C1 segment of cervical spinal cord (tissue), 14 donors: ENCODE results near the gene SLC6A18.
A peak's percentile ranks its signal among the peaks of the same experiment; 100 is the strongest.

ENCODE experiments used
- DNase-seq, 14 donors: peaks; one replicate each; lab custom pipeline; 2025; lab: John Stamatoyannopoulos, UW

SLC6A18 gene

DNA sequence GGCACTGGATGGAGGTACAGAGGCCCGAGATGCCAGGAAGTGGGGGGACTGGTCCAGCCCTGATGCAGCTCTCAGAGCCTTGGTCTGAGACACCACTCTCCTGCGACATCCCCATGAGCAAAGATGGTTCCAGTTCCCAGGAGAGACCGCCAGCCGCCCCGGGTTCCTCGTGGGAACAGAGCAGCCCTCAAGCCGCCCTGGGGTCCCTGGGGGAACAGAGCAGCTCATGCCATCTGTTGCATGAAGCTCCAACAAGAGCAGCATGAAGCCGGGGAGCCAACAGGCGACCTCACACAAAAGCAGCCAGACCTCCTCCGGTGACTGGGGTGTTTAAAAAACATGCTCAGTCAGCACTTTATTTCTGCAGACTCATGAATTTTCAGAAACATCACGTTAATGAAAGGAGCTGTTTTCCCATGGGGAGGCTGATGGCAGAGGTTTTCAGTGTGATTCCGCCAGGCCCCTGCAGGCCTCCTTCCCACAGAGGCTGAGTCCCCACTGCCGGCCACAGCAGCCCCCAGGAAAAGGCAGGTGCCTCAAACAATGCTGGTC is 6.2 kb downstream of the SLC6A18 start:
- no peak for DNase-seq

GRCh38 chr5:1232780-1233179 is 7.6 kb downstream of the SLC6A18 start:
- no peak for DNase-seq

GRCh38 chr5:1235379-1235778 is 10.2 kb downstream of the SLC6A18 start:
- no peak for DNase-seq

- DNase-seq: no peak
Observed at GRCh38 chr5:1235838-1236237, 10.7 kb downstream of the SLC6A18 start.

DNA sequence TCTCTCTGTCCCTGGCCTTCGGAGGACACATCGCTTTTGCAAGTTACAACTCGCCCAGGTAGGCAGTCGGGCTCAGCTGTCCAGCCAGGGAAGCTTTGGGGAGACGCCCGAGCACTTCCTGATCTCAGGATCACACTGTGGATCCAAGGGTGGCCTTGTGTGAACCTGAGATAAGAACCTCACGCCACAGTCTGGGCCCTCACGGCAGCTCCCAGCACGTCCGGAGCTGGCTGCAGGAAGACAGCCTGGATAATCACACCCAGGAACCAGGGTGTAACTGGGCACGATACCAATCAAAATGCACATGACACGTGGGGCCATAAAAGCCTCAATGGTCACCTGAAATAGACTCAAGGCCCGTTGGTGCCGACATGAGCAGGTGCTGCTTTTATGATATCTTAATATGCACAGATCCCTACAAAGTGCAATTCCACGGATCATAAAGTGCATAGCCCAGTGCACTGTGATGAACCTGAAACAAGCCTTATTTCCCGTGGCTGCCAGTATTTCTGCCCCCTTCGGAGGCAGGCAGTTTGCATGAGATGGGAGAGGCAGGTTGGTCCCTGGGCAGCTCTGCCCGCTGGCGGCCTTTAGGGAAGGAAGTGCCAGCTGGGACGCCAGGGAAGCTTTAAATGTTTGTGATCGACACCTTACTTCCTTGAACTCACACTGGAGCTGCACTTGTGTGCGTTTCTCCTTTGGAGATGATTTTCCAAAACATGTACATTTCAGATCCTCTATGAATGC is 14.5 kb downstream of the SLC6A18 start:
- no peak for DNase-seq

- DNase-seq: no peak
Observed at GRCh38 chr5:1240496-1241260, 15.5 kb downstream of the SLC6A18 start.

DNA sequence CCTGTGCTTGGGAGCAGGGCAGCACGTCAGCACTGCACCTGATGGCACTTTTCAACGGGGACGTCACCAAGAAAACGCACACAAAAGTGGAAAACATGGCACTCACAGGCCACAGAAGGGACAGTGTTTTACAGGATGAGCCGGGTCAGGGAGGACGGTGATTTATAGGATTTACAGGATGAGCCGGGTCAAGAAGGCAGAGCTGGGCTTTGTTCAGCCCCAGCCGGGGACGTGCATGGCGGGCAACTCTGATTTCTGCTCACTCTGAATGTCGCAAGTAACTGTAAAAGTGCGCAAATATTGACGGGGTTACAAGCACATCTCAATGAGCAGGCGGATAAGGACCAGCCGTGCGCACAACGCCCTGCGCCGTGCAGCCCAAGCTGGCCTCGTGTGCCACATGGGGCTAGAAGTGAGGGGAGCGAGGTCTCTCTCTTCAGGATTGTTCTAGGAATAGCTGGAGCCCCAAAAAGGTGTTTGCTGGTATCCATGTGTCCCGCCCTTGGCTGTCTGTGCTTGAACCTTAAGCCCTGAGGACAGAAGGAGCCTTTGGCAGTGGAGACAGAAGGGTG is 16.4 kb downstream of the SLC6A18 start:
- DNase-seq: no peak

- no peak for DNase-seq
Observed at GRCh38 chr5:1242733-1243486, 17.7 kb downstream of the SLC6A18 start.

DNA sequence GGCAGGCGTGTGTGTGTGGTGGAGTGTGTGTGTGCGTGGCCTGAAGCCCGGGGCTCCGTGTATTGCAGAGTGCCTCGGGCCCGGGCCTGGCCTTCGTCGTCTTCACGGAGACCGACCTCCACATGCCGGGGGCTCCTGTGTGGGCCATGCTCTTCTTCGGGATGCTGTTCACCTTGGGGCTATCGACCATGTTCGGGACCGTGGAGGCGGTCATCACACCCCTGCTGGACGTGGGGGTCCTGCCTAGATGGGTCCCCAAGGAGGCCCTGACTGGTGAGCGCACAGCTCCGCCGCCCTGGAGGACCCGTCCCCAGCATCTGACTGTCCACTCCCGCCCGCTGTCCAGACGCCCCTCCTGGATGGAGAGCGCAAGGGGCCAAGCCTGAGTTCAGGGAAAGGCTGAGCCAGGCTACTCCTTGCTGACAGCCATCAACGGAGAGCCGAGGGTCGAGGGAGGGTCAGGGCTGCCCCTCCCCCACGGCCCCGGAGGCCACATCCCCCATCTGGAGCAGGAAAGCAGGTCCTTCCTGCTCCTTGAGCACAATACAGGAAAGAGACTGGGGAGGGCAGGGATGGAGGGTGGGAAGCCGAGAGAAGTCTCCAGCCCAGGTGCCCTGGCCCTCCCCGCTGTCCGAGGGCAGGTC is 18.4 kb downstream of the SLC6A18 start:
- no peak for DNase-seq

- DNase-seq: no peak
Observed at GRCh38 chr5:1244255-1244654, 19.1 kb downstream of the SLC6A18 start.

- no peak for DNase-seq
Observed at GRCh38 chr5:1244976-1245375, 19.8 kb downstream of the SLC6A18 start.

DNA sequence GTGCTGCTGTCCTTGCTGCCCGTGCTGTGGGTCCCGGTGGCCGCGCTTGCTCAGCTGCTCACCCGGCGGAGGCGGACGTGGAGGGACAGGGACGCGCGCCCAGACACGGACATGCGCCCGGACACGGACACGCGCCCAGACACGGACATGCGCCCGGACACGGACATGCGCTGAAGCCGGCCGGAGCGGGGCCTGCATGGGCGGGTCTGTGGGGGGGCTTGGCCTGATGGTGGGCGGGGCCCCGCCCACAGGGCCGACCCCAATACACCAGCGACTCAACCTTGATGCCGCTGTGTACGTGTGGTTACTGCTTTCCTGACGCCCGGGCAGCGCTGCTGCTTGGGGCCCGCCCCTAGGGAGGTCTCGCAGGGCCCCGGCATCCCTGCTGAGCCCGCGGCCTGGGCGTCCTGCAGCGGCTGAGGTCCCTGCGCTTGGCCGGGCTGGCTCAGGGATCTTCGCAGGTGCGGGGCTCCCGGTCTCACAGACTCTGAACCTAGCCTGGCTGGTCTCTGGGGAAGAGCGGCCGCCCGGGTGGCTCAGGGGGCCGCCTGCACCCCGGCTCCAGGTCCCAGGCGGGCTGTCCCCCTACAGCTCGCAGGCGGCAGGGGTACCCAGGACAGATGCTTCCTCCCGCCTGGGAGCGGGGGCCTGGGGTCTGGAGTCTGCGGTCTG is 20.9 kb downstream of the SLC6A18 start:
- no peak for DNase-seq

GRCh38 chr5:1246711-1247431 is 21.7 kb downstream of the SLC6A18 start:
- DNase-seq: peak in 1 of 14 donors; percentile 15

GRCh38 chr5:1247811-1248210 is 22.6 kb downstream of the SLC6A18 start:
- no peak for DNase-seq

DNA sequence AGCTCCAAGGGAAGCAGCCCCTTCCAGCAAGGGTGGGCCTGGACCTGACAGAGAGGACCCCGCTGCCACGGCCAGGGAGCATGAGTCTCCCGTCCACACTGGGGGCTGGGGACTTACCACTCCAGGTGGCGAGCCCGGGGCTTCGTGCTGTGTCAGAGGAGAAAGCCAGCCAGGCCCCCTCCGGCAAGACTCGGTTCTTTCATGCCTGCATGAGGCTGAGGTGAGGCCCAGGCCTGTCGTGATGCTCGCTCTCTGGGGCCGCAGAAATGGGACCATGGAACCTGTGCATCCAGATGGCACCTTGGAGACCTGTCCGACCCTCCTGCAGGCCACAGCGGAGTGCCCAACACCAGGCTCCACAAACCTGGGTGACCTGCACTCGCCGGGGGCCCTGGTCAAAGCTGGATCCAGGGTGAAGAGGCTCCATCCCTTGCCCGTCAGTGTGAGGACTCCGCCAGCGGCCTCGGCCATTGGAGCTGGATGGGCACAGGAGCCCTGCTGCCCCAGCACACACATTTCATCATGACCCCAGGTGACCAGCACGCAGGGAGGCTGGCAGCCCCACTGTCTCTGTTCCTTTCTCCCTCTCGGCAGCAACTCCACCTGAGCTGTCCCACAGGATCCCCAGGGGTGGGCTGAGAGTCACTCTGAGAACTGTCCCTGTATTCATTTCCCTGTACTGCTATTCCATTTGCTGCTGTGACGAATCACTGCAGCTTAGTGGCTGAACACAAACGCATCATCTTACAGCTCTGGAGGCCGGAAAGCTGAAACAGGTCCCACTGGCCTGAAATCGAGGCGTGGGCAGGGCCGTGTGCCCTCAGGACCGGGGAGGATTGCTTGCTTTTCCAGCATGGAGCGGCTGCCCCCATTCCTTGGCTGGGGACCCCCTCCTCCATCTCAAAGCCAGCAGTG is 24.4 kb downstream of the SLC6A18 start:
- DNase-seq: no peak

- DNase-seq: no peak
Observed at GRCh38 chr5:1251678-1252580, 26.7 kb downstream of the SLC6A18 start.

DNA sequence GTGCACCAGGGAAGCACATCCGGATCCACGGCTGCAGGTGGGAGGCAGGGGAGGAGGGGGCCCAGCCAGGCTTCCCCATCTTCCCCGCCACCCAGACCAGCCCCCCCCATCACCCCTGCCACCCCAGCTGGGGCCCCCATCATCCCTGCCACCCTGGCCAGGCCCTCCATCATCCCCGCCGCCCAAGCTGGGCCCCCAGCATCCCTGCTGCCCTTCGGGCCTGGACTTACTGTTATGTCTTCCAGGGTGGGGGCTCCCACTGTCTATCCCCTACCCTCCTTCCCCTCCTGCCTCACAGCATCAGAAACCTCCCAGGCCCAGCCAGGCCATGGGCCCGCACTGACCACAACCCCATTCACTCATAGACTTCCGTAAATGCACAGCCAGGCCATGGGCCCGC is 27.5 kb downstream of the SLC6A18 start:
- DNase-seq: no peak
